Mesothelial cell of epicardium (in vitro differentiated cells): ENCODE results near the gene WWC2. TPM values are rescaled to one million over a fixed set of nuclear protein-coding genes. Genes with fewer than 3 reads are reported as not detected.

Experiments used
- DNase-seq, 2 experiments: peaks; one replicate each; pipeline ENCODE4 v3.0.0; 2021; ENCODE audit warnings: low spot score in 2 of 2; ENCODE audit not compliant: unreplicated experiment in 2 of 2
- H3K27ac Mint-ChIP-seq: 2 replicates; pipeline ENCODE4 v1.8.0; 2021; ENCODE audit warnings: mixed read lengths
- H3K27me3 Mint-ChIP-seq: 2 replicates; pipeline ENCODE4 v1.8.0; 2021; ENCODE audit warnings: low read depth, mixed read lengths
- H3K36me3 Mint-ChIP-seq: 2 replicates; pipeline ENCODE4 v1.8.0; 2021; ENCODE audit warnings: mixed read lengths
- H3K4me1 Mint-ChIP-seq: 2 replicates; pipeline ENCODE4 v1.8.0; 2021; ENCODE audit warnings: mixed read lengths
- H3K4me3 Mint-ChIP-seq: 2 replicates; pipeline ENCODE4 v1.8.0; 2021; ENCODE audit warnings: mild to moderate bottlenecking, moderate library complexity, mixed read lengths
- H3K9me3 Mint-ChIP-seq: 2 replicates; pipeline ENCODE4 v1.8.0; 2021; ENCODE audit warnings: mixed read lengths
- total RNA-seq: library from RNA; stranded (reverse); gene quantifications from 3 replicates; pipeline ENCODE4 v1.2.1, GENCODE V29; 2021
- TF ChIP-seq, protein P1 (sequence below): fragments of 200-600 bp; sonication (generic); IDR thresholded peaks from one replicate; pipeline ENCODE4 v1.5.0; 2021; ENCODE audit warnings: antibody characterized with exemption; ENCODE audit not compliant: unreplicated experiment

WWC2 gene
- total RNA-seq, 1 donor from 2014 or later, result 64.1 TPM

DNA sequence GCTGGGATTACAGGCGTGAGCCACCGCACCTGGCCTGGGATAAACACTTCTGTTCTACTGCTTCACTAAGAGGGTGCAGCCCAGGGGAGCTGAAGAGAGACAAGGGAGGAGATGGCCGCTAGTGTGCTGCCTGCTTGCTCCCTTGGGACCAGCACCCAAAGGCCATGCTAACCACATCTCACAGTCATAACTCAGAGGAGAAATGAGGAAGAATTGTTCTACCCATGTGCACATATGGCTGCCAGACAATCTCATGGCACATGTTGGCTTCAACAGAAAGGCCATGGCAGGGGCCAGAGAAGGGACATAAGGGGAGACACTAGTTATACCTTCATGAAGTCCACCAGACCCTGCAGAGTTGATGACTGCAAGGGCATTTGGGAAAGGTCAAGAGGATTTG lies 198.6 kb downstream of the WWC2 start:
- DNase-seq, result no peak
- no peak overlapping the region for H3K27ac Mint-ChIP-seq
- TF ChIP-seq, protein P1, sequence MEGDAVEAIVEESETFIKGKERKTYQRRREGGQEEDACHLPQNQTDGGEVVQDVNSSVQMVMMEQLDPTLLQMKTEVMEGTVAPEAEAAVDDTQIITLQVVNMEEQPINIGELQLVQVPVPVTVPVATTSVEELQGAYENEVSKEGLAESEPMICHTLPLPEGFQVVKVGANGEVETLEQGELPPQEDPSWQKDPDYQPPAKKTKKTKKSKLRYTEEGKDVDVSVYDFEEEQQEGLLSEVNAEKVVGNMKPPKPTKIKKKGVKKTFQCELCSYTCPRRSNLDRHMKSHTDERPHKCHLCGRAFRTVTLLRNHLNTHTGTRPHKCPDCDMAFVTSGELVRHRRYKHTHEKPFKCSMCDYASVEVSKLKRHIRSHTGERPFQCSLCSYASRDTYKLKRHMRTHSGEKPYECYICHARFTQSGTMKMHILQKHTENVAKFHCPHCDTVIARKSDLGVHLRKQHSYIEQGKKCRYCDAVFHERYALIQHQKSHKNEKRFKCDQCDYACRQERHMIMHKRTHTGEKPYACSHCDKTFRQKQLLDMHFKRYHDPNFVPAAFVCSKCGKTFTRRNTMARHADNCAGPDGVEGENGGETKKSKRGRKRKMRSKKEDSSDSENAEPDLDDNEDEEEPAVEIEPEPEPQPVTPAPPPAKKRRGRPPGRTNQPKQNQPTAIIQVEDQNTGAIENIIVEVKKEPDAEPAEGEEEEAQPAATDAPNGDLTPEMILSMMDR, result no peak
- peaks cover 12% of the 10 kb centered on the region for H3K4me1 Mint-ChIP-seq
- H3K9me3 Mint-ChIP-seq, result no peaks in the 10 kb centered on the region
- no peaks in the 10 kb centered on the region for H3K27me3 Mint-ChIP-seq
- H3K4me3 Mint-ChIP-seq, result no peak overlapping the region
- peaks cover 34% of the 10 kb centered on the region for H3K36me3 Mint-ChIP-seq

DNA sequence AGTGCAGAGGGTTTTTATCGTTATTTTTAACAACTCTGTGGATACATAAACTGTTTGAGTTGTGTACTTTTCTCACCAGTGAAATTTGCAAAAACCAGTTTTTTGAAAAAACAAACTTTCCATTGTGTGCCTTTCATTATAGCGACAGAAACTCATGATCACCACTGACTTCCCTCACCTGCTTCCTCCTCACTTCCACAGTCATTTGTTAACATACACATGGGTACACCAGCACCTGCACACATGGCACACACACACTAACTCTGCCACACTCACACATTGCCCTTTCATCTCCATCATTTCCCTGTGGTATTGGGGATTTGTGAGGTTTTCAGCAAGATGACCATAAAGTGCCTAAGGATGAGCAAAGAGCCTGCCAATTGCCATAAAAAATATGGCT lies 200.4 kb downstream of the WWC2 start:
- Mint-ChIP-seq H3K4me1 (peaks cover 12% of the 10 kb centered on the region), H3K36me3 (peaks cover 39% of the 10 kb centered on the region)
- TF ChIP-seq, protein P1, result no peak

DNA sequence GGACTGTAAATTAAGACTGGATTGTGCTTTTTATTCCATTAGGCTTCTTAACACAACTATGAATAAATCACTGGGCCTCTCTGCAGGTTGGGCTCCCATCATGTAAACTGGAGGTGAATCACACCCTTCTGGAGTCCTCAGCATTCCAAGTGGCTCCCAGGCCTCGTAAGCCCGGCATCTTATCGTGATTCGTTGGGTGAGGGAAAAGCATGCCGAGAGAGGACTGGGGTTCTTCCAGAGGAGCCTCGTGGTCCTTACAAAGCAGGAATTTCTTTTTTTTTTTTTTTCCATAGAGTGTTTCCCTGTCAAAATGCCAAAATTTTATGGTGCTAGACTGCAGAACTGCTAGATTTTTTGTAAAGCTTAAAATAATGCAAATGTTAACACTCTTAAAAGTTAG lies 201.0 kb downstream of the WWC2 start:
- H3K27ac Mint-ChIP-seq, result no peak overlapping the region
- peaks cover 41% of the 10 kb centered on the region for H3K36me3 Mint-ChIP-seq
- H3K4me1 Mint-ChIP-seq, result peaks cover 11% of the 10 kb centered on the region
- no peak overlapping the region for H3K4me3 Mint-ChIP-seq
- no peak for DNase-seq
- TF ChIP-seq, protein P1, result no peak
- no peaks in the 10 kb centered on the region for H3K27me3 Mint-ChIP-seq
- H3K9me3 Mint-ChIP-seq, result peaks cover 7% of the 10 kb centered on the region

More for the DNA sequence above, 200.4 kb downstream of the WWC2 start:
- H3K27me3 Mint-ChIP-seq, result no peaks in the 10 kb centered on the region
- no peak overlapping the region for H3K4me3 Mint-ChIP-seq
- peaks cover 7% of the 10 kb centered on the region for H3K9me3 Mint-ChIP-seq
- no peak overlapping the region for H3K27ac Mint-ChIP-seq
- no peak for DNase-seq

DNA sequence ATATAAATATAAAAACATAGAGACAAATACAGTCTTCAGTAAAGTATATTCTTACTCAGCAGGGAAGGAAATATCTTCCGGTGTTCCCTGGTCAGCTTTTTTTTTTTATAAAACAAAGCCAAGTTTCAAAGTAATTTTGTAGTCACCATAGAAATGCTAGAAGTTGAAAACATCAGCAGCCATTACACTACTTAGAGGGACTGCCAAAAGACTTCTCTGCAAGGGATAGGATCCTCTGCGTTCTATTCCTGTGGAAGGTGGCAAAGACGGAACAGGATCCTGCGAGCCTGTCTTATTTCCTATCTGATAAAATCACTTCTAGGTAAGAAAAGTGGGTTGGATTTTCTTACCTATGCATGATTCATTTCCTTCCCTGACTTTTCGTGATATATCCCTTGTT lies 201.6 kb downstream of the WWC2 start:
- H3K4me1 Mint-ChIP-seq, result peaks cover 6% of the 10 kb centered on the region
- H3K36me3 Mint-ChIP-seq, result peaks cover 45% of the 10 kb centered on the region
- H3K4me3 Mint-ChIP-seq, result no peak overlapping the region
- no peak overlapping the region for H3K27ac Mint-ChIP-seq
- no peaks in the 10 kb centered on the region for H3K27me3 Mint-ChIP-seq
- TF ChIP-seq, protein P1, result no peak
- DNase-seq, result no peak
- peaks cover 7% of the 10 kb centered on the region for H3K9me3 Mint-ChIP-seq

DNA sequence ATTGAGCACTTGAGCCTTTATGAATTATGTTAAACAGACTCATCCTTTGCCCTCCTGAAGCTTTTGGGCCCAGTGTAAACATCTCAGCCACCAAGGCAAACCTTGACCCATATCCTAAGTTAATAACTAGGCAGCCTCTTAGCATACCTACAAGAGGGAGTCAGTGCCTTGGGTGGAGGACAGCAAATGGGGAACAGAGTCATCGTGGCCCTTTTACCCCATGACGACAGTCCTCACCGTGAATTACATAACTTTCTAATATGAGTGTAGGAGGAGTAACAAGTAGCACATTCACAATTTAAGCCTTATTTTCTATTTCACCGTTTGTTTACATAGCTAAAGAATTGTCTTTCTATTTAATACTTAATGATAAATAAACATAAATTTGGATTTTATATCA lies 204.2 kb downstream of the WWC2 start:
- peaks cover 7% of the 10 kb centered on the region for H3K9me3 Mint-ChIP-seq
- TF ChIP-seq, protein P1, result no peak
- H3K4me1 Mint-ChIP-seq, result no peaks in the 10 kb centered on the region
- H3K27ac Mint-ChIP-seq, result no peak overlapping the region
- H3K27me3 Mint-ChIP-seq, result no peaks in the 10 kb centered on the region
- H3K4me3 Mint-ChIP-seq, result no peak overlapping the region
- peaks cover 40% of the 10 kb centered on the region for H3K36me3 Mint-ChIP-seq
- no peak for DNase-seq

DNA sequence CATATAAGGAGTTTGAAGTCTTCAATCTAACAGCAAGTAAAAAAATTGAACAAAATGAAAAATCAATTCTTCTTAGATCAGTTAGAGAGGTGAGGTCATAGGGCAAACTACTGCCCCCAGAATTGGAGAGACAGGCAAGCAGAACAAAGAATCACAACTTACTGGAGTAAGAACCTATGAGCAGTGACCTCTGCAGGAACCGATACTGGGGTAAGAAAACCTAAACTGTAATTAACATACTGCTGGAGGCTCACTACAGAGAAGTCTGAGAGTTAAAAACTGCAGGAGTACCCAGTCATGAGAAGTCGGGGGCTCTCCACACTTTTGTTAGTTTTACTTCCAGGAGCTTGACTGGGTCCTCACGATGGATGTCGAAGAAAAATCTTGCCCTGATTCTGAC lies 205.0 kb downstream of the WWC2 start:
- H3K27me3 Mint-ChIP-seq, result no peaks in the 10 kb centered on the region
- H3K4me3 Mint-ChIP-seq, result no peak overlapping the region
- H3K4me1 Mint-ChIP-seq, result no peaks in the 10 kb centered on the region
- no peak for DNase-seq
- H3K27ac Mint-ChIP-seq, result no peak overlapping the region
- peaks cover 11% of the 10 kb centered on the region for H3K9me3 Mint-ChIP-seq
- peaks cover 40% of the 10 kb centered on the region for H3K36me3 Mint-ChIP-seq
- TF ChIP-seq, protein P1, result no peak
